Globus pallidus (tissue), 1 donor: Measurements from ENCODE around the gene VPS35L.
"Not testable (repeated sequence)": the region's sequence is repeated elsewhere in the genome, so short reads cannot be mapped to it uniquely, and the experiment has no call there.

Source experiments
- DNase-seq: peaks from one replicate; pipeline ENCODE4 v3.0.0-alpha.2; 2015; ENCODE audit warnings: low spot score

The VPS35L gene

DNA sequence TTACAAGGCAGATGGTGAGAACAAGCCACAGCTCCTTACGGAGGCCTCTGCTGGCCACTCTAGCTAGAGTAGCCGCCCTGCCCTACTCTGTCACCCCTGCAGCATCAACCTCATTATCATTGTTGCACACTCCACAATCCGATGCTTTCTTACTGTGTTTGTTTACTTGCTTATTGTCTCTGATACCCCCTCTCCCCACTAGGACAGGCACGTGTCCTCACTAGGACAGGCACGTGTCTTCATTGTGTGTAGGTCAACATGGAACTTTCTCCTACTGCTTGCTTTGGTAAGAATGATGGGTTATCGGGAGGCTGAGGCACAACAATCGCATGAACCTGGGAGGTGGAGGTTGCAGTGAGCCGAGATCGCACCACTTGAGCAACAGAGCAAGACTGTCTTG, 98.6 kb downstream of the VPS35L start:
- DNase-seq: no peak

DNA sequence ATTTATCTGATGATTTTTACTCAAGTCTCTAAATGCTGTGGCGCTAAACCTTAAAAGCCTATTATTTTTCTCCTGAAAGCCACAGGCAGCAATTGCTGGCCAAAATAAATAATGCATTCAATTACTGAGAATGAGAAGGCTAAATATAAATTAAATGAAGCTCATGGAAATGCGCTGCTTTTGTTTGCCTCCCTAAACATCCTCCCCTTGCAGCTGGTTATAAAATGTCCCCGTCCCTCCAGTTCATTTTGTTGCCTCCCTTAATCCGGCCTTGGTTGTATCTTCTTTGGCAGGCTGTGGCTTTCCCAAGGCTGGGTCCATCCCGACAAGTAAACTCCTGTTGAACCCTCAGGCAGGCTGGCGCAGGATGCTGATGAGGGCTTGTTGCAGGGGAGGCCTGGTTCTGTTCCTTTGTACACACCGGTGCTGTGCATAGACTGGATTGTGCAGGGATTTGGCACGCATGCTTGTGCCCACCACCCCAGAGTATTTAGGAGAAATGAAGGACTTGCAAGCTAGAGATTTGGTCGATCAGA, 99.8 kb downstream of the VPS35L start:
- no peak for DNase-seq

DNA sequence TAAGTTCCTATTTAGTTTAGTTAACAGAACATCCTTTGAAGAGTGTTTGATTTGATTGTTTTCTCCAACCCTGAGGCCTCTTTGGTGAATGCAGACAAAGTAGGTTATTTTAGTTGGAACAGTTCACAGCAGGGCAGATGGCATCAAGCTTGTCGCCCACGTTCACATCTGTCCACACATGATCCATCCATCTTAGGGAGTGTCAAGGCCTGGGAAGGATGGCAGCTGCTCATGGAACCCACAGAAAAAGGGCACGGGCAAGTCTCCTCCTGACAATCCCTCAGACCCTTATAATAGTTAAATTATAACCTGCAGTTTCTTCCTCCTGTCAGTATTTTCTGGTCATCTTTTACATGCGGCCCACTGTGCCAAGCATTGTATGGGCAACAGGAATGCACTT, 102.3 kb downstream of the VPS35L start:
- no peak for DNase-seq

DNA sequence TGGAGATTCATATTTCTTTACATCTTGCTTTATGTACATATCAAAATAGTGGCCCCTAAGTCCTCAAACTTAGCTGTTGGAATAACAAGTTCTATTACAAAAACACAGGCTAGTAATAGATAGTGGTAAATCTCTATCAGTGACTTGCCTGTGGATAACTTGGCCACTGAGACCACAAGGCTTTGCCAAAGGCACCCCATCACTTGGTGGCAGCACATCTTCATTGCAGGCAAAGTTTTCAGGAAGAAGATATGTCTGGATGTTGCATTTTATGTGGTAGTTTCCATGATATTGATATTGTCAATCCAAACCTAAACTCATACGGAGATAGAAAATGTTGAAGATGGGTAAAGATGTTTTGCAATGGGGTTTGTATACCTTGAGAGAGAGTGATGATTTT, 104.1 kb downstream of the VPS35L start:
- DNase-seq: peak; percentile 78

DNA sequence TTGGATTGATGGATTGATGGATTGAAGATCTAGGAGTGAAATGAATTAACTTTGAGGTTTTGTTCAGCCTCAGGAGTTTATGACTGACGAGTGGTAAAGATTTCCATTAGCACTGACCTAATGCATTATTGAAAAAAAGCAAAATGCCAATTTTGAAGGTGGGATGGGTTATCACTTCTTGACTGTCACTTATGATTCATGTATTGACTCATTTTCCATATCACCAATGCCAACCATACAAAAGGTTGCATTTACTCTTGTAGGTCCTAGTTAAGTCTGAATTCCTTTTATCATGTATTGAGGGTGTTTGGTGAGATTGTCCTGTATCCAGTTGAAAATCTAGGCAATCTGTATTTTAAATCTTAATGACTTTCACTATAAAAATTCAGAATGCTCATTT, 104.9 kb downstream of the VPS35L start:
- no peak for DNase-seq

DNA sequence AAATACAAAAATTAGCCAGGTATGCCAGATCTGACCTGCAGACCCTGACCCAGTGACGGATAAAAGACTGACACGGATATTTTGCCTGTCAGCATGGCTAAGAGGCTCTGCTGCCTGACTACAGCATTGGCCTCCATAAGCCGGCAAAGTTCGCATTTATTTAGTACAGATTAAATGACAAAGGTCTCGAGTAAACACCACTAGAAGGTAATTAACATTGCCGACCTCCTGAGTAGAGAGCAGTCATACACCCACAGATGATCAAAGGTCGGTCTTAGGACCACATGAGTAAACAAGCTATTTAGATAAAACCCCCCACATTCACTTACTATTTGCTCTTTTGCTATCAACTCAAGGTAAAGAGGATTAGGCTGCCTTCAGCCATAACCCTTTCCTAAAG, 106.8 kb downstream of the VPS35L start:
- DNase-seq: no peak

DNA sequence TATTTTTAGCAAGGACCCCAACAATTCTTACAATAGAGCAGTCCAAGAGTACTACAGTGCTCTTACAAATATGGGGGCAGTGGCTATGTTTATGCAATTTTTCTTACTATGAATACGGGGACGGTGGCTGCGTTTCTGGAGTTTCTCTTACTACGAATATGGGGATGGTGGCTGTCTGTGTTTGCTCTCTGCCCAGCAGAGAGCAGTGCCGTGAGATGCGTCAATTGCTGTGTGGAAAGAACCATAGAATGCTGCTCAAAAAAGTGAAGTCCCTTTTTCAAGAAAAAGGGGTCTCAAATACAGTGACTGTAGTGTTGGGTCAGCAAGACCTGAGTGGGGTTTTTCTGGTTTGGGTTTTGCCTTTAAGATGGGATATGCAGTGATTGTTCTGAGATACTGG, 108.7 kb downstream of the VPS35L start:
- DNase-seq: peak; percentile 62

DNA sequence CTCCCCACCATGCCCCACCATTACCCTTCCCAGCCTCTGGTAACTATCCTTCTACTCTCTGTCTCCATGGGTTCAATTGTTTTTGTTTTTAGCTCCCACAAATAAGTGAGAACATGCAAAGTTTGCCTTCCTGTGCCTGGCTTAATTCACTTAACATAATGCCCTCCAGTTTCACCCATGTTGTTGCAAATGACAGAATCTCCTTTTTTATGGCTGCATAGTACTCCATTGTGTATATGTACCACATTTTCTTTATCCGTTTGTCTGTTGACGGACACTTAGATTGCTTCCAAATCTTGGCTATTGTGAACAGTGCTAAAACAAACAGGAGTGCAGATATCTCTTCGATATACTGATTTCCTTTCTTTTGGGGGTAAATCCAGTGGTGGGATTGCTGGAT, 109.8 kb downstream of the VPS35L start:
- DNase-seq: not testable (repeated sequence)

DNA sequence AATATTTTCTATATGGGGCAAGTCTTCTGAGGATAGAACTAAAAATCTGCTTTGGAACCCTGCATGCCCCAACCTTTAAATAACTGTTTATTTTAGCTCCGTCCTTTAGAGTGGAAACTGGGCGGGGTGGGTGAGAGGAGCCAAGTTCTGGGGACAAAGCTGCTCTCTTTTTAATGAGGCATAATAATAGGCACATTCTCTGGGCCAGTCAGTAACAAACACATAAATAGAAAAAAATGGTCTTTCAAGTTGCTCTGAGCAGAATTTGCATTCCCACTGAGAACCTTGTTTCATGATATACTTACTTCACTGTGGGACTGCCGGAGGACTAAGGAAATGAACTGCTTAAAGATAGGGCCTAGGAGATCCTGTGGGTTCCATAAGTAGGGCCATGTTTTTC, 111.0 kb downstream of the VPS35L start:
- DNase-seq: peak; percentile 95

DNA sequence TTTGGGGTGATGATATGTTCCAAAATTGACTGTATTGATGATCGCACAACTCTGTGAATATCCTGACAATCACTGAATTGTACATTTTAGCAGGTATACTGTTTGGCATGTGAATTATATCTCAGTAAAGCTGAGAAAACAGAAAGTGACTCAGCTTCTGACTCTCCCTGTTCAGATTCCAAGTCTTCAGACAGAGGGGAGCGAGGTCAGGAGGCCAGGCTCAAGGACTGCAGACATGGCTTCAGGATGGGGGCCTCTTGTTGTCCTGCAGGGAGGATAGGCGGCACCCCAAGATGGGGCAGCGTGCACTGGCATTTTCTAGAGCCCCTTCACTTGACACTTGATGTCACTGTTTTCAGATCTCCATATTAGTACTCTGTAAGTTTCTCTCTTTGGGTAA, 116.9 kb downstream of the VPS35L start:
- no peak for DNase-seq

DNA sequence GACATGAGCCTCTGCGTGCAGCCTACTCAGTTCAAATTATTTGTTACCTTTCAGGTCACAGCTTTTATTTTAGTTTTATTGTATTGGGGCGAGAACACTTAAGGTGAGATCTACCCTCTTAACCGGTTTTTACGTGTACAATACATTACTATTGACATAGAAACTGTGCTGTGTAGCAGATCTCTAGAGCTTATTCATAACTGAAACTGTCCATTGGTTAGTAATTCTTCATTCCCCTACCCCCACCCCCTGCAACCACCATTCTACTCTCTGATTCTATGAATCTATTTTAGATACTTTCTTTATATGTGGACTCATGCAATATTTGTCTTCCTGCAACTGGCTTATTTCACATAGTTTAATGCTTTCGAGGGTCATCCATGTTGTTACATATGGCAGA, 119.0 kb downstream of the VPS35L start:
- no peak for DNase-seq

DNA sequence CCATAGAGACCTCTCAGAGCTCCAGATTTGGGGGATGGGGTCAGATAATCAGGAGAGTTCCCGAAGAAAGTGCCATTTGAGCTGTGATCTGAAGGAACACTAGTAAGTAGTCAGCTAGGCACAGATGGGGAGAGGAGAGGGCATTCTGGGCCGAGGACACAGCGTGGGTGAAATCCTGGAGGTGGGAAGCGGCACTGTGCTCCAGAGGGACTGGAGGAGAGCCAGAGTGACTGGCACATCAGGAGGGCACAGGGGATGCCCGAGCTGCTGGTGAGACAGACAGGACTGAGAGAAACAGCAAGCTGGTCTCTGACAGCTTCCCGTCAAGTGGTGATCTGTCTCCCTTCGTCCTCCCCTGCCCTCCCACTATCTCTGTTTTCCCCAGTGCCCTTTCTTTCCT, 121.9 kb downstream of the VPS35L start:
- no peak for DNase-seq

DNA sequence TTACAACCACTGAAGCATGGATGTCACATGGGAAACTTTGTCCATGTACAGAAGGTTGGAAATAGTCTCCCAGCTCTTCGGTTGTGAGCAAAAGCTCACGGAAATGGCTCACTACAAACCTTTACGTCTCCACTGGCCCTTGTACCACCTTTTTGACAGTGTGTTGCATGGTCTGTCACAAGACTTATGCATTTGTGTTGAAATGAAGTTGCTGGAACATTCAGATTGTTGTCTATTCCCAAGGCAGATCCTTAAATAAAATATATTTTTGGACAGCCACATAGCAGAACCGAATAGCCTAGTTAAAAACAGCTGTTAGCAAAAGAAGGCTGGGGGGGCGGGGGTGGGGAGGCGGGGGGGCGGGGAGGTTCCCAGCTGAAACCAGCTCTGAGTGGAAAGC, 123.3 kb downstream of the VPS35L start:
- no peak for DNase-seq

DNA sequence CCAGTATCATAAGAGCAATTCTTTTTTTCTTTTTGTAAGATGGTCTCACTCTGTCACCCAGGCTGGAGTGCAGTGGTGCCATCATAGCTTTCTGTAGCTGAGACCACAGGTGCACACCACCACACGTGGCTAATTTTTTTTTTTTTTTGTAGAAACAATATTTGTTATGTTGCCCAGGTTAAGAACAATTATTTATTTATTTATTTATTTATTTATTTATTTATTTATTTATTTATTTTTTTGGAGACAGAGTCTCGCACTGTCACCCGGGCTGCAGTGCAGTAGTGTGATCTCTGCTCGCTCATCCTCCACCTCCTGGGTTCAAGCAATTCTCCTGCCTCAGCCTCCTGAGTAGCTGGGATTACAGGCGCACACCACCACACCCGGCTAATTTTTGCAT, 123.8 kb downstream of the VPS35L start:
- not testable (repeated sequence) for DNase-seq

DNA sequence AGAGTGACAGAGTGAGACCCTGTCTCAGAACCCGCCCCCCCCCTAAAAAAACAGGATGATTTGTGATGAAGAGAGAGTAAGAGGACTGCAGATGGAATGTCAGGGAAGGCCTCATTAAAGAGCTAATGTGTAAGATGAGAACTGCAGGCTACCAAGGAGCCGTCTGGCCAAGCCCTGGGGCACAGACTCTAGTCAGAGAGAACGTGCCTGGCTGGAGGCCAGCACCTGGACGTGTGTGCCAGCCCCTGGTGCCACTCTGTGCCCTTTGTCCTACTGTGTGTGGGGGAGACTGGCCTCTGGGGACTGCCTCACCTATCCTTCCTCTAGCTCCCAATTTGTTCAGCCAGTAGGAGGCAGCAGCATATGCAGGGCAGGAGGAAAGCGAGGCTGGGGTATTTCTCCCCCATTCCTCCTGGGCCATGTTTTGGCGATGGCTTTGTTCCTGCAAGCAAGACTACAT, 125.4 kb downstream of the VPS35L start:
- no peak for DNase-seq

DNA sequence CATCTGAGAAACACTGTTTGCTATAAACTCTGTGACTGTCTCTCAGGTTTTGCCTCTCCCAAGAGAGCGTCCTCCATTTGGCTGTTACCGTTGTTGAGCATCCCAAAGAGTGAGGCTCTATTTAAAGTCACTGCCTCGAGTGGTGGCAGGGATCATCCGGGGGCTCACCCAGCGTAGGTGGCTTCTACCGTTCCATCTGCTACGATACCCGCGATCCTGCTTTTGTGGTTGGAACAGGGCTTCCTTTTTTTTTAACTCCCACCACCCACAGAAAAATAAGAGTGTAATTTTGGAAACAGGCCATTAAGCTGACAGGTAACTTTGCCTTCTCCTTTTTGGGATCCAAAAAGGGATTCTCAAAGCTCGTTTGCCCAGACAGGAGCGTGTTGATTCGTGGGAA, 126.1 kb downstream of the VPS35L start:
- no peak for DNase-seq

DNA sequence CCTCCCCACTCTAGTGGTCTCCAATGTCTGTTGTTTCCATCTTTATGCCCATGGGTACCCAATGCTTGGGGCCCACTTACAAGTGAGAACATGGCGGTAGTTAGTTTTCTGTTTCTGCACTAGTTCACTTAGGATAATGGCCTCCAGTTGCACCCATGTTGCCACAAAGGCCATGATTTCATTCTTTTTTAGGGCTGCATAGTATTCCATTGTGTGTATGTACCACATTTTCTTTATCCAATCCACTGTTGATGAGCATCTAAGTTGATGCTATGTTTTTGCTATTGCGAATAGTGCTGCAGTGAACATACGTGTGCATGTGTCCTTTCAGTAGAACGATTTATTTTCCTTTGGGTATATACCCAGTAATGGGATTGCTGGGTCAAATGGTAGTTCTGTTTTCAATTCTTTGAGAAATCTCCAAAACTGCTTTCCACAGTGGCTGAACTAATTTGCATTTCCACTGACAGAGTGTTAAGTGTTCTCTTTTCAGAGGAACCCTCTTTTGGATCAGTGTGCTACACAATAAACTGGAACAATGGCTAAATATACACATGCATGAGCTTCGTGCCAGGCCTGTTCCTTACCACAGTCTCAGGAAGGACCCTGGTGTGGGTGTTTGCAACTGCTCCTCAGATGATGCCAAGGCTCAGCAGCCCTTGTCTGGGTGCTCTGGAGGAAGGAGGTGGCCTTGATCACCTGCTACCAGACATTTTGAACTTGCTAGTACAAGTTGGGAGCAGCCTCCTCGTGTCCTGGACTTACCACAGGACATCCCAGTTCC, 128.1 kb downstream of the VPS35L start:
- no peak for DNase-seq

DNA sequence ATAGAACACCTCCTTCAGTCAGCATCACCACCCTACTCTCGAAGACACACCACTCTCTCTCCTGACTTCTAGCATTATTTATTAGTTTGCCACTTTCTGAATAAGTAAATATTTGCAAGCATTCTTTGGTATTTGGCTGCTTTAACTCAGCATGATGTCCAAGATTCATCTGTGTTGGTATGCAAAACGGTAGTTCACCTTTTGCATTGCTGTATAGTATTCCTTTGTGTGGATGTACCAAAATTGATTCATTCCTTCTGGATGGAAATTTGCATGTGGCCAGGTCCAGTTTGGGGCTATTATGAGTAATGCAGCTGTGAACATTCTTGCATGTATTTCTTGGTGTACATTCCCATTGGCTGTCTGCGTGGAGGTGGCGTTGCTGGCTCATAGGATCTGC, 129.7 kb downstream of the VPS35L start:
- no peak for DNase-seq

DNA sequence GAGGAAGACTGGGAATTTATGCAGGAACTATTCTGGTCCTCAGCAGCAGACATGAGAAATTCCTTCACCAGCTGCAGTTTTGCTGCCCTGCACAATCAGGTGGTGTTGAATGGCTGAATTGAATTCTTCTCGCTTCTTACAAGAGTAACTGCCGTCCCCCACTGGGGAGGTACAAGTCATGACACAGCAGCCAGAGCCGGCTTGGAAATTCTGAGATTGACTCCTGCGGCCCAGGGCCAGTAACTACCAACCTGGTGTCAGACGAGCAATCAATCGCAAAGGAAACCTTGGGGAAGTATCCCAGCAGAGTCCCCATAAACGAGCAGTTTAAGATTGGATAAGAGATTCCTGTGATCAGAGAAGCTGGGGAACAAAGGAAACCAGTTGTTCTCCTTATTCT, 131.8 kb downstream of the VPS35L start:
- DNase-seq: no peak

DNA sequence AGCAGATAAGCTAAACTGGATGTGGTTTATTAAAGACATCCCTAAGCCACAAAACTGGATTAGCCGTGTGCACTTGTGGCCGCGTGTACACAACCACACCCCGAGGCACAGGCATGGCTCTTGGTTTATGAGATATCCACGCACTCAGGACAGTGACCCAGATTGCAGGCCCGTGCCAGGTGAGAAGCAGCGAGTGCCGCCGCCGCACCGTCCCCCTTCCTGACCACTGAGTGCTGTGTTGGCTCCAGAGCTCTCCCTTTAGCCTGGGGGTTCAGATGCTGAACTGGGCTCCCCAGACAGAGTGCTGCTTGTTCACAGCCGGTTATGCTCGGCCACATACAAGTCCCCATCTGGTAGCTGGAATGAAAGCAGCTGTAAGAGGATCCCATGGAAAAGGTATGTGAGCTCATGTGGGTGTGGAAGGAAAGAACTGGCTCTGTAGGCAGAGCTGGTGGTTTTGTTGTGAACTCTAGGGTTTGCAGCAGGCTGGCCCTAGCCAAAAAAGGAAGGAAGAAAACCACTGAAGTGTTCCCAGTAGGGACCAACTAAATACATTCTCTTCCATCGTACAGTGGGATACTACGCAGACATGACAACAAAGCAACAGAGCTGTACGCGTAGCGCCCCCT, 133.0 kb downstream of the VPS35L start:
- DNase-seq: no peak

DNA sequence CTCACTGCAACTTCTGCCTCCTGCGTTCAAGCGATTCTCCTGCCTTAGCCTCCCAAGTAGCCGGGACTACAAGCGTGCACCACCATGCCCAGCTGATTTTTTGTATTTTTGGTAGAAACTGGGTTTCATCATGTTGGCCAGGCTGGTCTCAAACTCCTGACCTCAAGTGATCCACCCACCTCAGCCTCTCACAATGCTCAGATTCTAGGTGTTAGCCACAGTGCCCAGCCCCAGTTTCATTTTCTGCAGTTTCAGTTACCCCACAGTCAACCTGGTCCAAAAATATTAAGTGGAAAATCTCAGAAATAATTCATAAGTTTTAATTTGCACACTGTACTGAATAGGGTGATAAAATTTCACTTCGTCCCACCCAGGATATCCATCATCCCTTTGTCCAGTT, 133.8 kb downstream of the VPS35L start:
- DNase-seq: no peak

DNA sequence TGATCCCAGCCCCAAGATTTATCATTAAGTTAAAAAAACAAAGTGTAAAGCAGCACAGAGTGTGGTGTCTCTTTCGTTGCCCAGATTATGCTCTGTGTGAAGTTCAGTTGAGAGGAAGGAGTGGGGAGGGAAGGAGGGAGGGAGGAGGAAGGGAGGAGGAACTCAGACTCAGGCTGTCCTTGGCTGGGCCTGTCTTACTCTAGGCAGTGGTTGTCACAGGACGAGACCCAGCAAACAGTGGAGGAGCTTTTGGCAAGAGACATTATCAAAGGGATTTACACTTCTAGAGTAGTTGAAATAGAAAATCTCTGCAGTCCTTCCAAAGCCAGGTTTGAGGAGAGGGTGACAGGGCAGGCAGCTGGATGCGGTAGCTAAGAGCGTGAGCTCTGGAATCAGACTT, 134.7 kb downstream of the VPS35L start:
- DNase-seq: no peak

DNA sequence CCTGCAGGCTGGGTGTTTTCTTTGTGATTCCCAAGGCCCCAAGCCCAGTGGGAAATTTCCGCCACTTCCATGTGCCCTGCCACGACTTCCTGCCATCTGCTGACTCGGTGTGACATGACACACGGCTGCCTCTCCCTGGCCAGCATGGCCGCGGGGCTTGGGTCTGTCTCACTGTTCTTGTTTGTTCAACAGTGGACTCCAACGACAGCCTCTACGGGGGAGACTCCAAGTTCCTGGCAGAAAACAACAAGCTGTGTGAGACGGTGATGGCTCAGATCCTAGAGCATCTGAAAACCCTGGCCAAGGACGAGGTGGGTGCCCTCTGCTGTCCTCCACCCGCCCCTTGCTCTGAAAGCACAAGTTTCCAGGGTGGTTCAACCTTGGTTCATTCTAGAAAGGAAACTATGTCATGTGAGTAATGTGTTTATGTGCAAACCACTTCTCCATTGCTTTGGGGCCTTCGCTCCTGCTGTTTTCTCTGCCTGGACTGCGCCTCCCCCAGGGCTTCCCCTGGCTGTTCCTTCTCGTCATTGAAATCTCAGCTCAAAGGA, 135.7 kb downstream of the VPS35L start:
- DNase-seq: peak; percentile 73
